HG03097 (cell line): Measurements from ENCODE around the gene SPART.

Experiments used
- ATAC-seq: cut with Tn5 transposase; IDR thresholded peaks from one replicate; pipeline ENCODE4 v1.9.1; 2021; ENCODE audit not compliant: unreplicated experiment, low FRiP score

Gene SPART

GRCh38 chr13:36259361-36260137 is 86.6 kb downstream of the SPART start:
- ATAC-seq: no peak

DNA sequence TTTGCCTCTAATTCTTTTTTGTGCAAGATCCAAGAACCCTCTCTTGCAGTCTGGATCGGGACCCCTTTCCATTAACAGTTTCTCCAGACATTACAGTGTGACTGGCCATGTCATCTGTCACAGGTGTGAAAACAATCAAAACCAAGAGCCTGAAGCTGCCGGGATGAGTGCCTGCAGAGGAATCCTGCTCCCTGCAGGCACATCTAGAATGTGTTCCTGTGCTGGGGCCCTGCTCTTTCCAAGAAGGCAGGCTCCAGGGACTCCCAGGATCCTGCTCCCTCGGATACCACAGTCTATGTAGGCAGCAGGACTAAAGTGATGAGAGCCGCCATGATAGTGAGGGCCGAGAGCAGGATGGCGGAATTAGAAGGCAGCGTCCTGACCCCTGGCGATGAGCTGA is 87.4 kb downstream of the SPART start:
- ATAC-seq: no peak
